Activated CD4-positive, CD25-positive, alpha-beta regulatory T cell treated with anti-CD3 and anti-CD28 coated beads, Interleukin-2, amount 50 U/mL, for 72 hours (primary cell): ENCODE data around the gene OR2F1.
"Not testable (repeated sequence)": the region's sequence is repeated elsewhere in the genome, so short reads cannot be mapped to it uniquely, and the experiment has no call there.

Experiments
- DNase-seq: peaks from one replicate; pipeline ENCODE4 v3.0.0; 2021

Gene OR2F1

GRCh38 chr7:143958781-143959180 lies 4.1 kb downstream of the OR2F1 start:
- no peak for DNase-seq

GRCh38 chr7:143960813-143961610 lies 6.4 kb downstream of the OR2F1 start:
- DNase-seq: no peak

GRCh38 chr7:143965280-143965679 lies 10.6 kb downstream of the OR2F1 start:
- no peak for DNase-seq

- DNase-seq: no peak
Measured at GRCh38 chr7:143967398-143967797, 12.8 kb downstream of the OR2F1 start.

- no peak for DNase-seq
Measured at GRCh38 chr7:143973870-143974416, 19.3 kb downstream of the OR2F1 start.

GRCh38 chr7:143974459-143974858 lies 19.8 kb downstream of the OR2F1 start:
- no peak for DNase-seq

GRCh38 chr7:143975617-143976016 lies 21.0 kb downstream of the OR2F1 start:
- DNase-seq: no peak

GRCh38 chr7:143978585-143978984 lies 23.9 kb downstream of the OR2F1 start:
- DNase-seq: no peak

GRCh38 chr7:143979359-143979758 lies 24.7 kb downstream of the OR2F1 start:
- no peak for DNase-seq

GRCh38 chr7:143979998-143980397 lies 25.4 kb downstream of the OR2F1 start:
- no peak for DNase-seq

GRCh38 chr7:143980746-143981510 lies 26.3 kb downstream of the OR2F1 start:
- DNase-seq: no peak

- no peak for DNase-seq
Measured at GRCh38 chr7:143983960-143984359, 29.3 kb downstream of the OR2F1 start.

GRCh38 chr7:143987513-143987912 lies 32.9 kb downstream of the OR2F1 start:
- DNase-seq: no peak

- no peak for DNase-seq
Measured at GRCh38 chr7:143988976-143989745, 34.5 kb downstream of the OR2F1 start.

- DNase-seq: no peak
Measured at GRCh38 chr7:143992670-143993069, 38.0 kb downstream of the OR2F1 start.

GRCh38 chr7:143993924-143994323 lies 39.3 kb downstream of the OR2F1 start:
- DNase-seq: no peak

GRCh38 chr7:144000020-144000419 lies 45.4 kb downstream of the OR2F1 start, which contains the start of gene OR6B1:
Gene OR6B1 (plus strand): TSS chr7:144000320. CDS start chr7:144003997, 3,677 bp downstream.
- DNase-seq: no peak

GRCh38 chr7:144001543-144001942 lies 46.9 kb downstream of the OR2F1 start:
- DNase-seq: no peak

- no peak for DNase-seq
Measured at GRCh38 chr7:144004703-144005102, 50.1 kb downstream of the OR2F1 start.

GRCh38 chr7:144006029-144006691 lies 51.5 kb downstream of the OR2F1 start:
- DNase-seq: no peak

- no peak for DNase-seq
Measured at GRCh38 chr7:144006692-144007042, 52.0 kb downstream of the OR2F1 start.

GRCh38 chr7:144009361-144009760 lies 54.7 kb downstream of the OR2F1 start:
- no peak for DNase-seq

- DNase-seq: not testable (repeated sequence)
Measured at GRCh38 chr7:144010061-144010460, 55.4 kb downstream of the OR2F1 start.
